Right hindlimb (tissue), 1 donor: ENCODE data around the gene NSRP1.
"Not testable (repeated sequence)": the region's sequence is repeated elsewhere in the genome, so short reads cannot be mapped to it uniquely, and the experiment has no call there.

Experiments
- DNase-seq: peaks from one replicate; pipeline ENCODE4 v3.0.0-alpha.2; 2018

Gene NSRP1

GRCh38 chr17:30116661-30117551 lies at the start of gene NSRP1:
TSS of gene NSRP1 (plus strand) at chr17:30116816. CDS start at chr17:30116844, 28 bp downstream.
- DNase-seq: peak; percentile 98

- no peak for DNase-seq
These were observed 48.2 kb upstream of the NSRP1 start for GRCh38 chr17:30068465-30068864.

- no peak for DNase-seq
These were observed 42.4 kb upstream of the NSRP1 start for GRCh38 chr17:30074254-30074653.

- DNase-seq: no peak
These were observed 41.9 kb upstream of the NSRP1 start for GRCh38 chr17:30074730-30075129.

- no peak for DNase-seq
These were observed 33.8 kb upstream of the NSRP1 start for GRCh38 chr17:30082773-30083172.

GRCh38 chr17:30084788-30085187 lies 31.8 kb upstream of the NSRP1 start:
- DNase-seq: no peak

- DNase-seq: no peak
These were observed 29.7 kb upstream of the NSRP1 start for GRCh38 chr17:30086896-30087295.

- DNase-seq: not testable (repeated sequence)
These were observed 29.2 kb upstream of the NSRP1 start for GRCh38 chr17:30087431-30087830.

GRCh38 chr17:30091121-30091670 lies 25.4 kb upstream of the NSRP1 start:
- no peak for DNase-seq

GRCh38 chr17:30091771-30092170 lies 24.8 kb upstream of the NSRP1 start:
- DNase-seq: no peak

- DNase-seq: no peak
These were observed 23.7 kb upstream of the NSRP1 start for GRCh38 chr17:30092886-30093285.

- DNase-seq: peak; percentile 58
These were observed 23.0 kb upstream of the NSRP1 start for GRCh38 chr17:30093463-30094147.

- DNase-seq: no peak
These were observed 20.9 kb upstream of the NSRP1 start for GRCh38 chr17:30095507-30096244.

GRCh38 chr17:30101686-30102390 lies 14.8 kb upstream of the NSRP1 start:
- DNase-seq: no peak

GRCh38 chr17:30103921-30104320 lies 12.7 kb upstream of the NSRP1 start:
- no peak for DNase-seq

- peak; percentile 82 for DNase-seq
These were observed 11.9 kb upstream of the NSRP1 start for GRCh38 chr17:30104575-30105339.

GRCh38 chr17:30112794-30113193 lies 3.8 kb upstream of the NSRP1 start:
- no peak for DNase-seq

- no peak for DNase-seq
These were observed 3.4 kb upstream of the NSRP1 start for GRCh38 chr17:30113213-30113612.

- no peak for DNase-seq
These were observed 313 bp upstream of the NSRP1 start for GRCh38 chr17:30116345-30116660.

GRCh38 chr17:30117675-30118081 lies 1.1 kb downstream of the NSRP1 start:
- DNase-seq: no peak

GRCh38 chr17:30118635-30119034 lies 2.0 kb downstream of the NSRP1 start:
- not testable (repeated sequence) for DNase-seq
